ENCODE data around the gene QKI.
"Not testable (repeated sequence)": the region's sequence is repeated elsewhere in the genome, so short reads cannot be mapped to it uniquely, and the experiment has no call there.

The QKI gene

GRCh38 chr6:163384510-163384909, 30.0 kb upstream of the QKI start:
- ChIA-PET POLR2A (no interaction called here), CTCF (interaction anchor here (0.9 kb wide), 1 partner anchor 33 kb away, joined by 3 read pairs; no protein-coding TSS in a partner anchor)
- Histone ChIP-seq H3K4me1 (ENCODE audit: control insufficient read depth, insufficient read depth, low read length) (no peaks in the 10 kb centered on the region), H3K9me3 (ENCODE audit: control insufficient read depth, insufficient read depth, low read depth, low read length) (no peaks in the 10 kb centered on the region), H3K36me3 (ENCODE audit: control insufficient read depth in 2 of 2, insufficient read depth in 1 of 2, low read length in 2 of 2) (no peaks in the 10 kb centered on the region), H3K27ac (ENCODE audit: extremely low read depth, low read depth, low read length) (no peak overlapping the region), H3K4me3 (ENCODE audit: low read depth, low read length) (no peak overlapping the region)
- TF ChIP-seq BCL11A (tag by site-specific recombination; IDR thresholded peaks at IDR 0.05; ENCODE audit: low read depth) (no peak), ZNF16 (tag by site-specific recombination; IDR thresholded peaks at IDR 0.05; ENCODE audit: low read depth) (no peak), ZNF600 (tag by site-specific recombination; IDR thresholded peaks at IDR 0.05) (no peak), ZNF274 (IDR thresholded peaks at IDR 0.05; ENCODE audit: low read length) (no peak), ZNF274 (tag by site-specific recombination; IDR thresholded peaks at IDR 0.05; ENCODE audit: borderline replicate concordance) (no peak), ZNF302 (tag by site-specific recombination; IDR thresholded peaks at IDR 0.05; ENCODE audit: low read depth) (no peak), ZSCAN18 (tag by site-specific recombination; IDR thresholded peaks at IDR 0.05) (no peak), ZNF514 (tag by site-specific recombination; IDR thresholded peaks at IDR 0.05) (no peak), ZNF513 (tag by site-specific recombination; IDR thresholded peaks at IDR 0.05) (no peak), ZBTB21 (tag by site-specific recombination; IDR thresholded peaks at IDR 0.05) (no peak), ZNF114 (tag by site-specific recombination; IDR thresholded peaks at IDR 0.05) (no peak), ZNF843 (tag by site-specific recombination; IDR thresholded peaks at IDR 0.05) (no peak), BCL11B (tag by site-specific recombination; IDR thresholded peaks at IDR 0.05; ENCODE audit: low read depth) (no peak), PRDM1 (tag by site-specific recombination; IDR thresholded peaks at IDR 0.05) (no peak), ZIC2 (tag by site-specific recombination; IDR thresholded peaks at IDR 0.05) (no peak)
- TF ChIP-seq, protein P1, sequence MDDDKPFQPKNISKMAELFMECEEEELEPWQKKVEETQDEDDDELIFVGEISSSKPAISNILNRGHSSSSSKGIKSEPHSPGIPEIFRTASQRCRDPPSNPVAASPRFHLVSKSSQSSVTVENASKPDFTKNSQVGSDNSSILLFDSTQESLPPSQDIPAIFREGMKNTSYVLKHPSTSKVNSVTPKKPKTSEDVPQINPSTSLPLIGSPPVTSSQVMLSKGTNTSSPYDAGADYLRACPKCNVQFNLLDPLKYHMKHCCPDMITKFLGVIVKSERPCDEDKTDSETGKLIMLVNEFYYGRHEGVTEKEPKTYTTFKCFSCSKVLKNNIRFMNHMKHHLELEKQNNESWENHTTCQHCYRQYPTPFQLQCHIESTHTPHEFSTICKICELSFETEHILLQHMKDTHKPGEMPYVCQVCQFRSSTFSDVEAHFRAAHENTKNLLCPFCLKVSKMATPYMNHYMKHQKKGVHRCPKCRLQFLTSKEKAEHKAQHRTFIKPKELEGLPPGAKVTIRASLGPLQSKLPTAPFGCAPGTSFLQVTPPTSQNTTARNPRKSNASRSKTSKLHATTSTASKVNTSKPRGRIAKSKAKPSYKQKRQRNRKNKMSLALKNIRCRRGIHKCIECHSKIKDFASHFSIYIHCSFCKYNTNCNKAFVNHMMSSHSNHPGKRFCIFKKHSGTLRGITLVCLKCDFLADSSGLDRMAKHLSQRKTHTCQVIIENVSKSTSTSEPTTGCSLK (tag by site-specific recombination; IDR thresholded peaks at IDR 0.05) = no peak

GRCh38 chr6:163385503-163385902, 29.0 kb upstream of the QKI start:
- H3K27ac ChIP-seq (ENCODE audit: extremely low read depth, low read depth, low read length); H3K36me3 ChIP-seq (ENCODE audit: control insufficient read depth in 2 of 2, insufficient read depth in 1 of 2, low read length in 2 of 2); H3K4me3 ChIP-seq (ENCODE audit: low read depth, low read length); POLR2A ChIA-PET; H3K4me1 ChIP-seq (ENCODE audit: control insufficient read depth, insufficient read depth, low read length); H3K9me3 ChIP-seq (ENCODE audit: control insufficient read depth, insufficient read depth, low read depth, low read length): not testable (repeated sequence)
- CTCF ChIA-PET = interaction anchor here (0.9 kb wide), 1 partner anchor 32 kb away, joined by 3 read pairs; no protein-coding TSS in a partner anchor

DNA sequence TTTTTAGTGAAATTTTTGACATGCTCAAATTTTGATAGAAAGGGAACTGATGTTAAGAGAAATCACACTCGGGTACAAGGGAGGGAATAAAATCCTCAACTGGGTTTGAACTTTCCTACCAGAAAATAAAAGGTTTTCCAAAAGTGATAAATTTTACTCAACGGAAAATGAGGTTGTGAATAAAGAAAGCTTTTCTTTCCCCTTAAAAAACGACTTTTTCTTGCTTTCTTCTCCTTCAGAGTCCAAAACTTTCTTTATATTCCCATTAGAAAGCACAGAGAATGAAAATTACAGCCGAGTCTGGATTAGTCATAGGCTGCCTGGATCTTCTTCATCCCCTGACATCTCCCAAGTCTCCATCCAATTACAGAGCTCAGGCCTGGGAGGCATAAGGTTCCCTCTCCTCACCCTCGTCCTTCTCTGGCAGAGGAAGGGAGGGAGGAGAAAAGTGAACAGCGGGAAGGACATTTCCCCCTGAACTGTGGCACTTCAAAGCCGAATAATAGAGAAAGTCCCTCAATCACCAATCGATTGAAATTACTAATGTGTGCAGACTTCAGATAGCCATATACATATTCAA, 28.1 kb upstream of the QKI start:
- no peaks in the 10 kb centered on the region for H3K9me3 ChIP-seq (ENCODE audit: control insufficient read depth, insufficient read depth, low read depth, low read length)
- H3K27ac ChIP-seq (ENCODE audit: extremely low read depth, low read depth, low read length) = no peak overlapping the region
- ChIA-PET CTCF (interaction anchor here (0.6 to 0.7 kb wide), 2 partner anchors 9 to 15 kb away, joined by 3 read pairs; no protein-coding TSS in a partner anchor), POLR2A (no interaction called here)
- no peaks in the 10 kb centered on the region for H3K36me3 ChIP-seq (ENCODE audit: control insufficient read depth in 2 of 2, insufficient read depth in 1 of 2, low read length in 2 of 2)
- no peaks in the 10 kb centered on the region for H3K4me1 ChIP-seq (ENCODE audit: control insufficient read depth, insufficient read depth, low read length)
- TF ChIP-seq MEIS1 (CRISPR knock-in tag; IDR thresholded peaks at IDR 0.05; ENCODE audit: borderline replicate concordance) (no peak), PRDM1 (tag by site-specific recombination; IDR thresholded peaks at IDR 0.05) (peak; percentile 52), ZNF157 (tag by site-specific recombination; IDR thresholded peaks at IDR 0.05) (no peak)
- TF ChIP-seq, protein P2, sequence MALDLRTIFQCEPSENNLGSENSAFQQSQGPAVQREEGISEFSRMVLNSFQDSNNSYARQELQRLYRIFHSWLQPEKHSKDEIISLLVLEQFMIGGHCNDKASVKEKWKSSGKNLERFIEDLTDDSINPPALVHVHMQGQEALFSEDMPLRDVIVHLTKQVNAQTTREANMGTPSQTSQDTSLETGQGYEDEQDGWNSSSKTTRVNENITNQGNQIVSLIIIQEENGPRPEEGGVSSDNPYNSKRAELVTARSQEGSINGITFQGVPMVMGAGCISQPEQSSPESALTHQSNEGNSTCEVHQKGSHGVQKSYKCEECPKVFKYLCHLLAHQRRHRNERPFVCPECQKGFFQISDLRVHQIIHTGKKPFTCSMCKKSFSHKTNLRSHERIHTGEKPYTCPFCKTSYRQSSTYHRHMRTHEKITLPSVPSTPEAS (tag by site-specific recombination; IDR thresholded peaks at IDR 0.05) = no peak
- no peak overlapping the region for H3K4me3 ChIP-seq (ENCODE audit: low read depth, low read length)

Measured in HEK293 (cell line).